ENCODE measurements around the gene G3BP1. TPM values are rescaled to one million over a fixed set of nuclear protein-coding genes. Genes with fewer than 3 reads are reported as not detected.
A peak's percentile ranks its signal among the peaks of the same experiment; 100 is the strongest.

Gene G3BP1
- total RNA-seq, 1 experiment from 2014 or later: 329 TPM

- BruUV-seq (replicated peaks): no TSS peak
- Histone ChIP-seq H3K27me3 (replicated peaks; ENCODE audit: control insufficient read depth, insufficient read depth, low read length) (no peaks in the 10 kb centered on the region), H3K9me3 (no peaks in the 10 kb centered on the region), H3K4me1 (no peaks in the 10 kb centered on the region; the same call in 1 of the 2 replicates), H3K36me3 (ENCODE audit: control insufficient read depth, insufficient read depth, low read length) (no peaks in the 10 kb centered on the region; the same call in 1 of the 2 replicates), H3K4me3 (ENCODE audit: low read depth, low read length) (peak overlapping the region; percentile 98)
- Mint-ChIP-seq H3K4me3 (ENCODE audit: unreplicated experiment) (no peak overlapping the region), H3K36me3 (ENCODE audit: insufficient read depth, unreplicated experiment) (peaks cover 37% of the 10 kb centered on the region), H3K4me1 (ENCODE audit: low read depth, unreplicated experiment) (peaks cover 18% of the 10 kb centered on the region), H3K27me3 (ENCODE audit: insufficient read depth, unreplicated experiment) (no peaks in the 10 kb centered on the region), H3K27ac (ENCODE audit: unreplicated experiment) (no peak overlapping the region), H3K9me3 (ENCODE audit: unreplicated experiment) (no peaks in the 10 kb centered on the region)
- TF ChIP-seq, protein P1, sequence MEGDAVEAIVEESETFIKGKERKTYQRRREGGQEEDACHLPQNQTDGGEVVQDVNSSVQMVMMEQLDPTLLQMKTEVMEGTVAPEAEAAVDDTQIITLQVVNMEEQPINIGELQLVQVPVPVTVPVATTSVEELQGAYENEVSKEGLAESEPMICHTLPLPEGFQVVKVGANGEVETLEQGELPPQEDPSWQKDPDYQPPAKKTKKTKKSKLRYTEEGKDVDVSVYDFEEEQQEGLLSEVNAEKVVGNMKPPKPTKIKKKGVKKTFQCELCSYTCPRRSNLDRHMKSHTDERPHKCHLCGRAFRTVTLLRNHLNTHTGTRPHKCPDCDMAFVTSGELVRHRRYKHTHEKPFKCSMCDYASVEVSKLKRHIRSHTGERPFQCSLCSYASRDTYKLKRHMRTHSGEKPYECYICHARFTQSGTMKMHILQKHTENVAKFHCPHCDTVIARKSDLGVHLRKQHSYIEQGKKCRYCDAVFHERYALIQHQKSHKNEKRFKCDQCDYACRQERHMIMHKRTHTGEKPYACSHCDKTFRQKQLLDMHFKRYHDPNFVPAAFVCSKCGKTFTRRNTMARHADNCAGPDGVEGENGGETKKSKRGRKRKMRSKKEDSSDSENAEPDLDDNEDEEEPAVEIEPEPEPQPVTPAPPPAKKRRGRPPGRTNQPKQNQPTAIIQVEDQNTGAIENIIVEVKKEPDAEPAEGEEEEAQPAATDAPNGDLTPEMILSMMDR (IDR thresholded peaks at IDR 0.05; ENCODE audit: insufficient read depth in 1 of 2, low read depth in 1 of 2, low read length in 1 of 2, severe bottlenecking in 1 of 2, unreplicated experiment in 1 of 2): no peak
- intact Hi-C loops (cut with micrococcal nuclease; ENCODE audit: unreplicated experiment): loop anchor here (5.0 kb wide), 1 partner anchor 520 kb away; the partner anchor contains the start of gene GM2A
- CTCF ChIA-PET: interaction anchor here (1.1 to 2.4 kb wide), 4 partner anchors 17 to 120 kb away, joined by 3 to 25 read pairs (median 8); no protein-coding TSS in a partner anchor
- DNase-seq: peak; percentile 53 to 55
- POLR2A ChIA-PET: interaction anchor here (0.5 to 3.0 kb wide), 6 partner anchors 12 to 519 kb away, joined by 3 to 17 read pairs (median 6); partner anchors contain the start of genes ATOX1 and GM2A
Measured at GRCh38 chr5:151772029-151772845, 483 bp downstream of the G3BP1 start.

GRCh38 chr5:151772846-151773561 lies 1.2 kb downstream of the G3BP1 start:
- H3K27ac Mint-ChIP-seq (ENCODE audit: unreplicated experiment): no peak overlapping the region
- ChIA-PET CTCF (no interaction called here), POLR2A (interaction anchor here (3.0 kb wide), 1 partner anchor 18 kb away, joined by 17 read pairs; no protein-coding TSS in a partner anchor)
- no peaks in the 10 kb centered on the region for H3K27me3 ChIP-seq (replicated peaks; ENCODE audit: control insufficient read depth, insufficient read depth, low read length)
- TF ChIP-seq, protein P1 (IDR thresholded peaks at IDR 0.05; ENCODE audit: insufficient read depth in 1 of 2, low read depth in 1 of 2, low read length in 1 of 2, severe bottlenecking in 1 of 2, unreplicated experiment in 1 of 2): no peak
- no peak overlapping the region for H3K4me3 Mint-ChIP-seq (ENCODE audit: unreplicated experiment)
- intact Hi-C loops (cut with micrococcal nuclease; ENCODE audit: unreplicated experiment): loop anchor here (5.0 kb wide), 1 partner anchor 521 kb away; the partner anchor contains the start of gene GM2A
- BruUV-seq (replicated peaks): TSS peak; percentile 37
- no peaks in the 10 kb centered on the region; the same call in 1 of the 2 replicates for H3K4me1 ChIP-seq
- no peaks in the 10 kb centered on the region for H3K27me3 Mint-ChIP-seq (ENCODE audit: insufficient read depth, unreplicated experiment)
- peak overlapping the region; percentile 98 for H3K4me3 ChIP-seq (ENCODE audit: low read depth, low read length)
- H3K36me3 ChIP-seq (ENCODE audit: control insufficient read depth, insufficient read depth, low read length): no peaks in the 10 kb centered on the region; the same call in 1 of the 2 replicates
- peaks cover 25% of the 10 kb centered on the region for H3K4me1 Mint-ChIP-seq (ENCODE audit: low read depth, unreplicated experiment)
- H3K9me3 Mint-ChIP-seq (ENCODE audit: unreplicated experiment): no peaks in the 10 kb centered on the region
- DNase-seq: no peak
- peaks cover 44% of the 10 kb centered on the region for H3K36me3 Mint-ChIP-seq (ENCODE audit: insufficient read depth, unreplicated experiment)
- no peaks in the 10 kb centered on the region for H3K9me3 ChIP-seq

DNA sequence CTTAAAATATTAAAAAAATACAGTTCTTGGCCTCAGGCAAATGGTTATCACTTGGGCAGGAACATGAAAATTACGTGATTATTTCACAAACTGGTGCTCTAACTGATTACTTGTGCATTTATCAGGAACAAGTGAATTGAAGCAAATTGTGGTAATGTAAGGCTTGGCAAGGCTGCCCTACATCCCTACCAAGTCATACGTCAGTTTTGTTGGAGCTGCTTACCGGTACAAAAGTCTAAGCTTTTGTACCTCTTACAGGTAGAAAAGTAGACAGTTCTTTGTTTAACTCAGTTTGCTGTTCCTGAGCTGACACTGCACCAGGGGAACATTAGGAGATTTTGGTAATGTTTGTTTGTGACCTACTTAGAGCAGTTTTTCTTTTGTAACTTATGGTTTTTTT lies 2.2 kb downstream of the G3BP1 start:
- POLR2A ChIA-PET: no interaction called here
- Histone ChIP-seq H3K9me3 (no peaks in the 10 kb centered on the region), H3K4me3 (ENCODE audit: low read depth, low read length) (peak overlapping the region; percentile 98), H3K4me1 (peaks cover 5% of the 10 kb centered on the region), H3K27me3 (replicated peaks; ENCODE audit: control insufficient read depth, insufficient read depth, low read length) (no peaks in the 10 kb centered on the region), H3K36me3 (ENCODE audit: control insufficient read depth, insufficient read depth, low read length) (no peaks in the 10 kb centered on the region; the same call in 1 of the 2 replicates)
- H3K9me3 Mint-ChIP-seq (ENCODE audit: unreplicated experiment): no peaks in the 10 kb centered on the region
- H3K27ac Mint-ChIP-seq (ENCODE audit: unreplicated experiment): no peak overlapping the region
- BruUV-seq (replicated peaks): no TSS peak
- peaks cover 27% of the 10 kb centered on the region for H3K4me1 Mint-ChIP-seq (ENCODE audit: low read depth, unreplicated experiment)
- H3K4me3 Mint-ChIP-seq (ENCODE audit: unreplicated experiment): no peak overlapping the region
- TF ChIP-seq, protein P1 (IDR thresholded peaks at IDR 0.05; ENCODE audit: insufficient read depth in 1 of 2, low read depth in 1 of 2, low read length in 1 of 2, severe bottlenecking in 1 of 2, unreplicated experiment in 1 of 2): no peak
- no peak for DNase-seq
- H3K36me3 Mint-ChIP-seq (ENCODE audit: insufficient read depth, unreplicated experiment): peaks cover 54% of the 10 kb centered on the region
- CTCF ChIA-PET: no interaction called here
- no peaks in the 10 kb centered on the region for H3K27me3 Mint-ChIP-seq (ENCODE audit: insufficient read depth, unreplicated experiment)
- intact Hi-C loops (cut with micrococcal nuclease; ENCODE audit: unreplicated experiment): loop anchor here (5.0 kb wide), 1 partner anchor 522 kb away; the partner anchor contains the start of gene GM2A
